NCI-H526 treated with DMSO at 0.1 percent for 48 hours (cell line): ENCODE results near the gene DNAJC17.

Source experiments
- DNase-seq: peaks from one replicate; lab custom pipeline; 2025; lab: John Stamatoyannopoulos, UW

The DNAJC17 gene

GRCh38 chr15:40790718-40791117 is 16.6 kb downstream of the DNAJC17 start:
- no peak for DNase-seq

- DNase-seq: no peak
Measured at GRCh38 chr15:40789999-40790398, 17.3 kb downstream of the DNAJC17 start.

GRCh38 chr15:40789119-40789518 is 18.2 kb downstream of the DNAJC17 start:
- DNase-seq: no peak

GRCh38 chr15:40787991-40788390 is 19.3 kb downstream of the DNAJC17 start:
- no peak for DNase-seq

GRCh38 chr15:40787344-40787841 is 19.9 kb downstream of the DNAJC17 start:
- DNase-seq: peak; percentile 91

GRCh38 chr15:40785814-40786213 is 21.5 kb downstream of the DNAJC17 start:
- DNase-seq: no peak

- no peak for DNase-seq
Measured at GRCh38 chr15:40785164-40785563, 22.1 kb downstream of the DNAJC17 start.

- peak; percentile 59 for DNase-seq
Measured at GRCh38 chr15:40782609-40783227, 24.6 kb downstream of the DNAJC17 start.

GRCh38 chr15:40776537-40777141 is 30.6 kb downstream of the DNAJC17 start:
- no peak for DNase-seq

GRCh38 chr15:40775740-40776536 is 31.3 kb downstream of the DNAJC17 start:
- no peak for DNase-seq

GRCh38 chr15:40775007-40775406 is 32.3 kb downstream of the DNAJC17 start:
- DNase-seq: no peak

GRCh38 chr15:40773902-40774301 is 33.4 kb downstream of the DNAJC17 start:
- no peak for DNase-seq

GRCh38 chr15:40773496-40773895 is 33.8 kb downstream of the DNAJC17 start:
- no peak for DNase-seq

GRCh38 chr15:40772014-40772413 is 35.3 kb downstream of the DNAJC17 start:
- no peak for DNase-seq

- DNase-seq: no peak
Measured at GRCh38 chr15:40771242-40771641, 36.0 kb downstream of the DNAJC17 start.

- no peak for DNase-seq
Measured at GRCh38 chr15:40770147-40770721, 37.0 kb downstream of the DNAJC17 start.

GRCh38 chr15:40769274-40770146 is 37.8 kb downstream of the DNAJC17 start, which contains the start of gene C15orf62:
Gene C15orf62 (plus strand): TSS chr15:40769980. CDS start chr15:40770496, 516 bp downstream.
- no peak for DNase-seq

- no peak for DNase-seq
Measured at GRCh38 chr15:40768521-40769273, 38.6 kb downstream of the DNAJC17 start.

GRCh38 chr15:40767838-40768500 is 39.3 kb downstream of the DNAJC17 start:
- no peak for DNase-seq
